Keratinocyte (primary cell): Measurements from ENCODE around the gene PROM1.

Experiments
- EZH2 ChIP-seq: IDR thresholded peaks from one replicate; pipeline ENCODE4 v1.6.1; 2012; ENCODE audit warnings: inconsistent platforms, mild to moderate bottlenecking, low read length, moderate library complexity
- TF ChIP-seq, protein P1 (sequence below), 3 experiments: IDR thresholded peaks in 1 of 3; conservative IDR thresholded peaks in 1 of 3; optimal IDR thresholded peaks in 1 of 3; 2 replicates in 2 of 3; 3 replicates in 1 of 3; pipeline versions ENCODE3 to v1.5.1; 2011; ENCODE audit warnings: low read length in 3 of 3, mild to moderate bottlenecking in 3 of 3, moderate library complexity in 2 of 3, control low read depth in 1 of 3, inconsistent platforms in 1 of 3; ENCODE audit not compliant: insufficient read depth in 2 of 3; ENCODE audit errors: extremely low read depth in 1 of 3

DNA sequence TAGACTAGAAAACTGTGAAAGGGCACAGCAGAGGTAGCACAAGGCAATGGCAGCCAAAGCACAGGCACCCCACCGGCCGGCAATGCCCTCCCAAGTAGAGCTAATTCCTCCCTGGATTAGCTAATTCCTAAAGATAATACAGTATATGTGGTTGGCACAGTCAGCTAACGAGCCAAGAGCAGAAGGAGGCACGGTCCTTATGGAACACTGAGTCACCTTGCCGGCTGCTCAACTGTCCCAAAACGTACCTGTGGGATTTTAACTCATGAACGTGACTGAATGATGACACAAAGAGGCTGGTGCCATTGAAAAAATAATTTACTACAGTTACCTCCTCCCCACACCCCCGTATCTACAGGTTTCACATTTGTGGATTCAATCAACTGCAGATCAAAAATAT is 136.1 kb downstream of the PROM1 start:
- TF ChIP-seq, protein P1, sequence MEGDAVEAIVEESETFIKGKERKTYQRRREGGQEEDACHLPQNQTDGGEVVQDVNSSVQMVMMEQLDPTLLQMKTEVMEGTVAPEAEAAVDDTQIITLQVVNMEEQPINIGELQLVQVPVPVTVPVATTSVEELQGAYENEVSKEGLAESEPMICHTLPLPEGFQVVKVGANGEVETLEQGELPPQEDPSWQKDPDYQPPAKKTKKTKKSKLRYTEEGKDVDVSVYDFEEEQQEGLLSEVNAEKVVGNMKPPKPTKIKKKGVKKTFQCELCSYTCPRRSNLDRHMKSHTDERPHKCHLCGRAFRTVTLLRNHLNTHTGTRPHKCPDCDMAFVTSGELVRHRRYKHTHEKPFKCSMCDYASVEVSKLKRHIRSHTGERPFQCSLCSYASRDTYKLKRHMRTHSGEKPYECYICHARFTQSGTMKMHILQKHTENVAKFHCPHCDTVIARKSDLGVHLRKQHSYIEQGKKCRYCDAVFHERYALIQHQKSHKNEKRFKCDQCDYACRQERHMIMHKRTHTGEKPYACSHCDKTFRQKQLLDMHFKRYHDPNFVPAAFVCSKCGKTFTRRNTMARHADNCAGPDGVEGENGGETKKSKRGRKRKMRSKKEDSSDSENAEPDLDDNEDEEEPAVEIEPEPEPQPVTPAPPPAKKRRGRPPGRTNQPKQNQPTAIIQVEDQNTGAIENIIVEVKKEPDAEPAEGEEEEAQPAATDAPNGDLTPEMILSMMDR (optimal IDR thresholded peaks at IDR 0.05 in 1 of 3, IDR thresholded peaks at IDR 0.05 in 1 of 3, conservative IDR thresholded peaks at IDR 0.05 in 1 of 3; ENCODE audit: extremely low read depth in 1 of 3, insufficient read depth in 2 of 3, low read length in 3 of 3): no peak
- TF ChIP-seq EZH2: no peak
